Ammon's horn (tissue), 1 donor: Measurements from ENCODE around the gene SUCLG2.

Source experiments
- DNase-seq: peaks from one replicate; pipeline ENCODE4 v3.0.0-alpha.2; 2016; ENCODE audit warnings: low spot score

SUCLG2 gene

DNA sequence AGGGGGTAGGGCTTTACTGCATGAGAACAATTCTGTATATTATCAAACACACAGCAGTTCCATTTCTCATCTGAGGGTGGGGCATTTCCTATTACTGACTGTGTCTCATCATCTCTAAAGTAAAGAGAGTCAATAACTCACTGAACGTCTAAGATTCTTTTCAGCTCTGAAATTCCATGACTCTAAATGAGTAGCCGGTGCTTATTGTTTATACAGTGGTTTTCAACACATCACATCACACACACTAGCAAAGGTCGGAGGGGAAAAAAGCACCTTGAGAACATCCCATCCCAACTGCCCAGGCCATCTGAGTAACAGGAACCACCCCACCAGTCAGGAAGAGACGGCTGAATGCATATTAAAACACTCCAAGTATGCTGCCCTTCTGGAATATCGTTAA lies 196.0 kb downstream of the SUCLG2 start:
- DNase-seq: no peak

- no peak for DNase-seq
These were observed 200.8 kb downstream of the SUCLG2 start for GRCh38 chr3:67453628-67454027.

GRCh38 chr3:67450153-67450552 lies 204.3 kb downstream of the SUCLG2 start:
- DNase-seq: no peak

- no peak for DNase-seq
These were observed 207.0 kb downstream of the SUCLG2 start for GRCh38 chr3:67447393-67447792.

GRCh38 chr3:67437789-67438188 lies 216.6 kb downstream of the SUCLG2 start:
- no peak for DNase-seq

- DNase-seq: no peak
These were observed 217.3 kb downstream of the SUCLG2 start for GRCh38 chr3:67437090-67437489.

DNA sequence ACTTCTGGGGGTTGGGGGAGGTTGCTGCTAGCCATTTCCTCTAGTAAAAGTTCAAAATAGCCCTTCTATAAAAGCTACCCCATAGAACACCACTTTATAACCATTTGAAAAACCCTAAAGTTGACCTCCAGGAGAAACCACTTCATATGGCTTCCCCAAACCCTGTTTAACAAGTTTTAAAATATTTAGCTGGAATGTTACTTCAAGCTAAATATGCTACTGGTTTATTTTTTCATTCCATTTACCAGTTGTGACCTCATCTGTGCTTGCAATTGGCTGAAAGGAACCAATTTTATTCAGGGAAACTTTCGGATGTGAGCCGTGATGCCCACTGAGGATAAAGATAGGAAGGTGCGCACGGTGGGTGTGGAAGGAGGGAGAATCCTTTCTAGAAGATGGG lies 221.3 kb downstream of the SUCLG2 start:
- DNase-seq: no peak

GRCh38 chr3:67431887-67432286 lies 222.5 kb downstream of the SUCLG2 start:
- DNase-seq: no peak

- DNase-seq: no peak
These were observed 230.7 kb downstream of the SUCLG2 start for GRCh38 chr3:67423722-67424121.

DNA sequence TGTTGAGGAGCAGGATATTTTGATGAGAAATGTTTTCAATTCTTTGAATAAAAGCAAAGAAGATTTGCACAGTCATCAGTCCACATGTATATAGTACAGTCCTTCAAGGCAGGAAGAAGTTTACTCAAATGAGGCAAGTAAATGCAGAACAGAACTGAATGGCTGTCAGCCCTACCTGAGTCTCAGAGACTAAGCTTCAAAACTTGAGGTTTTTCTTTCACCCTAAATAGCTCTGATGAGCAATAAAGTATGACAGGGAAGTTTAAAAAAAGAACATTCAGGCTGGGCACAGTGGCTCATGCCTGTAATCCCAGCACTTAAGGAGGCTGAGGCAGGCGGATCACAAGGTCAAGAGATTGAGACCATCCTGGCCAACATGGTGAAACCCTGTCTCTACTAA lies 232.5 kb downstream of the SUCLG2 start:
- DNase-seq: no peak

- DNase-seq: no peak
These were observed 234.6 kb downstream of the SUCLG2 start for GRCh38 chr3:67419779-67420178.

DNA sequence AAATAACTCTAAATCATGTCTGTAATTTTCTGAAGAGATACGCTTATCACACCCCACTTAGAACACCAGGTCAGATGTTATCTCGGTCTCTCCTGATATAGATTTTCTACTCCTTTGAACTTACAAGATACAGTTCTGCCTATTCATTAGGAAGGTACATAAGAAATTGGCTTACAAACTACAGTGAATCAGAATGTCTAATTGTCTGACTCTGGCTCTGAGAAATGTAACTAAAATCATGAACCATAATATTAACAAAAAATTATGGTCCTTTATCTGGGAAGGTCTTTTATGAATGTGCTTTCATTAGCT lies 235.2 kb downstream of the SUCLG2 start:
- DNase-seq: no peak

DNA sequence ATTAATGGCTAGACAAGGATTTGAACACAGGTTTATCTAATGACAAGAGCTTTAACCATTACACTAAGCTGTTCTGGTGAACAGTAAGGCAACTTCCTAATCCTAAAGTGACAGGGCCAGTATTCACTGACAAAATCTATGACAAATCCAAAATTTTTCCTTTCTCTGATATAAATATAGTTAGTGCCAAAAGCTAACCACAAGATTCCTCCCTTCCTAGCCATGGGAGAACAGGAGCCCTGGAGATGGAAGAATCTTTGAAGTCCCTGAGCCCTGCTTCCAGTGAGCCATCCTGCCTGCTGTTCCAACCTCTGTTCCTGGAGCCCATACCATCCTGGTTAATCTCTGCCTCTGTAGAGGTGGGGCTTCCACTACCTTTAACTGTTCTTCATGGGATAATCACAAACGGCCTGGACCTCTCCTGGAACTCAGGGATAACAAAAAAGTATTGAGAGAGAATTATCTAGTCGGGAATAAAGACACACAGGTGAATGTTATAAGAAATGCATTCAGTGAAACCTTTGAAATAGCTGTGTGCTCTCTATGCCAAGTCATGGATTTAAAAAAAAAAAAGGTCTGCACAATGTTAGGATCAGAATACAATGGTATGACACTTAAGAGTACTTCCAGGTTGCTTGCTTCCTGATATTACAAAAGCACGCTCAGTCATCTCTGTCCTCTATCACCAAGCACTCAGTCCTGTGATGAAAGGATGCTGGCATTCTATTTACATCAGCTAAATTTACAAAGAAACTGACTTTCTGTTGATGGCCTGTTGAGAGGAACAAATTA lies 235.8 kb downstream of the SUCLG2 start:
- DNase-seq: no peak

- DNase-seq: no peak
These were observed 237.7 kb downstream of the SUCLG2 start for GRCh38 chr3:67416703-67417102.

GRCh38 chr3:67415511-67415910 lies 238.9 kb downstream of the SUCLG2 start:
- DNase-seq: no peak

GRCh38 chr3:67414740-67415139 lies 239.7 kb downstream of the SUCLG2 start:
- DNase-seq: no peak

DNA sequence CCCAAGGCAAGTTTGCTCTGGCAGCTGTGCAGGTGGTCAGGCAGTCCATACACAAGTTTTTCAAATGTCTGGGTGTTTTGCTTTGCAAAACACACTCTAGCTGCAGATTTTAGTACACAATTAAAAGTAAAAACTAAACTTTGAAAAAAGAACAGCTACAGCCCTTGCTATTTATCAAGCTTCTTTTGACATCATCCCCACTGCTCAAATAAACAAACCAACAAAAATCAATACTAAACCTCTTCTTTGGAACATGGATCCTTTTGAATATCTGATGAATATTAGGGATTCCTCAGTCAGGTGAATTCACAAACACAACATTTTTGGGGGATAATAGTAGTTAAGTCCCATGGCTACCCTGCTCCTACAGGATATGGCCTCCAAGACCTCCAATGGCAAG lies 249.2 kb downstream of the SUCLG2 start:
- no peak for DNase-seq

DNA sequence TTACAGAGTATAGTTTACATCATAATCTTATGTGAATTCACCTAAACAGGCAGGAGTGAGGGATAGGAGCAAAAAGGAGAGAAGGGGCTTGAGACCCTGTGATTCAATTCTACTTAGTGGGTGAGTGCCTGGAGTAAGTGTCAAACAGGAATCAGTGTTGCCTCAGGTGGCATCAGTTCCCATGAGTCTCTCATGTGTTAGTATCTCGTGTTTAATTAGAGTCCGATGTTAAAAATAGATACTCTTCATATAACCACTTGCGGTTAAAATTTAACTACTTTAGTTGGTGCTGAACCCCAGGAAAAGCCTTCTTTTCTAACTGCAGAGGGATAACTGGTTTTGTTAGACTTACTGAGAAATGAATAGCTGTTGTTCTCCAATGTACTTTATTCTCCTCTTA lies 251.5 kb downstream of the SUCLG2 start:
- DNase-seq: no peak

- DNase-seq: no peak
These were observed 252.5 kb downstream of the SUCLG2 start for GRCh38 chr3:67401921-67402320.

DNA sequence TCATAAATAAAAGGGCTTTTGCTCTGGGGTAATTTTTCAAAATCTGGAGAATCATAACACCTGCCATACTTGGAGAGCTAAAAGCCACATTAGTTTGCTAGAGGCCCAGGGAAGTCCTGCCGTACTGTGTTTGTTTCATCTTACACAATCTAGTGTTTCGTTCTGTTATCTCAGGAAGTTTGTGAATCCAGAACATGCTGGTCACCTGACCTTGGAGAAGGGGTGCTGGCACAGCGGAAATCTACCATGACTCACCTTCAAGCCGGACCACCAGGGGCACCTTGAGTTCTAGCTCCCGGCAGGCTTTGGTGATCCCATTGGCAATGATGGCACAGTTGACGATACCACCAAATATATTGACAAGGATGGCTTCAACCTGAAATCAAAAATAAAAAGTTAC lies 253.9 kb downstream of the SUCLG2 start:
- DNase-seq: no peak

- DNase-seq: no peak
These were observed 265.2 kb downstream of the SUCLG2 start for GRCh38 chr3:67389176-67389575.

- DNase-seq: no peak
These were observed 265.7 kb downstream of the SUCLG2 start for GRCh38 chr3:67388738-67389137.

DNA sequence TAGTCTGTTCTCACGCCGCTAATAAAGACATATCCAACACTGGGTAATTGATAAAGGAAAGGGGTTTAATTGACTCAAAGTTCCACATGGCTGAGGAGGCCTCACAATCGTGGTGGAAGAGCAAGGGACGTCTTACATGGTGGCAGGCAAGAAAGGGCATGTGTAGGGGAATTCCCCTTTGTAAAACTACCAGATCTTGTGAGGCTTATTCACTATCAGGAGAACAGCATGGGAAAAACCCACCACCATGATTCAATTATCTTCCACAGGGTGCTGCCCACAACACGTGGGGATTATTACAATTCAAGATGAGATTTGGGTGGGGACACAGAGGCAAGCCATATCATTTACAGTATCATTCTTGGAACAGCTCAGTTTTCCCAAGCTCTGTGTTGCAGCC lies 268.0 kb downstream of the SUCLG2 start:
- no peak for DNase-seq

DNA sequence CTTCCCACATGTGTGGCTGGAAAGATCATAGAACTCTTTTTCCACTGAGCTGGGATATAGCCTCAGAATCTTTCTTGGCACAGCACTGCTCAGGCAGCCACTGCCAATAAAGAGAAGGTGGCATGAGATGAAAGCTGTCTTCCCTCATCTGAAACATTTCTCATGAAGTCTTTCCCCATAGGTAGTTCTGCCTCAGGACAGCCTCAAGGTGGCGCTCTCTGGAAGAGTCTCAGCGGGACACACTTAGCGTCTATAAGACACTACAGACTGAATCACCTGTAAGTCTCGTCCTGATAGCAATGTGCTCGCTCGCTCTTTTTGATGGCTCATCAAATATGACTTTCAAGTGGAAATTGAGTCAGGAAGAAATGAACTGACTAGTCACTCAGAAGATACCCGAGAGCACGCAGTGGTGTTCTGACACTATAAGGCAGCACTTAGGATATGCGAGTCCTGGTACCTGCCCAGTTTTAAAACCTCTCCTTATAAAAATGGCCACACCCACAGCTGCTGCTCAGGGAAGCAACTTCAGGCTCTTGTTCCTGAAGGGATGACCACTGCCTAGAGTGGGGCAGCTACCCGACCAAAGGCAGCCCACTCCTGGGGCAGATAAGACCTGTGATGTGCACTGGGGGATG lies 269.5 kb downstream of the SUCLG2 start:
- DNase-seq: peak; percentile 57
